Ramos (cell line): ENCODE data around the gene LRIG3.
"Not testable (repeated sequence)": the region's sequence is repeated elsewhere in the genome, so short reads cannot be mapped to it uniquely, and the experiment has no call there.

Experiments used
- in situ Hi-C: fragments of 300-500 bp; cut with MboI; formaldehyde crosslinking; loops from one replicate; pipeline ENCODE4 v1.14.3; 2022; ENCODE audit warnings: low sequenced_read_pairs; ENCODE audit not compliant: unreplicated experiment

LRIG3 gene

DNA sequence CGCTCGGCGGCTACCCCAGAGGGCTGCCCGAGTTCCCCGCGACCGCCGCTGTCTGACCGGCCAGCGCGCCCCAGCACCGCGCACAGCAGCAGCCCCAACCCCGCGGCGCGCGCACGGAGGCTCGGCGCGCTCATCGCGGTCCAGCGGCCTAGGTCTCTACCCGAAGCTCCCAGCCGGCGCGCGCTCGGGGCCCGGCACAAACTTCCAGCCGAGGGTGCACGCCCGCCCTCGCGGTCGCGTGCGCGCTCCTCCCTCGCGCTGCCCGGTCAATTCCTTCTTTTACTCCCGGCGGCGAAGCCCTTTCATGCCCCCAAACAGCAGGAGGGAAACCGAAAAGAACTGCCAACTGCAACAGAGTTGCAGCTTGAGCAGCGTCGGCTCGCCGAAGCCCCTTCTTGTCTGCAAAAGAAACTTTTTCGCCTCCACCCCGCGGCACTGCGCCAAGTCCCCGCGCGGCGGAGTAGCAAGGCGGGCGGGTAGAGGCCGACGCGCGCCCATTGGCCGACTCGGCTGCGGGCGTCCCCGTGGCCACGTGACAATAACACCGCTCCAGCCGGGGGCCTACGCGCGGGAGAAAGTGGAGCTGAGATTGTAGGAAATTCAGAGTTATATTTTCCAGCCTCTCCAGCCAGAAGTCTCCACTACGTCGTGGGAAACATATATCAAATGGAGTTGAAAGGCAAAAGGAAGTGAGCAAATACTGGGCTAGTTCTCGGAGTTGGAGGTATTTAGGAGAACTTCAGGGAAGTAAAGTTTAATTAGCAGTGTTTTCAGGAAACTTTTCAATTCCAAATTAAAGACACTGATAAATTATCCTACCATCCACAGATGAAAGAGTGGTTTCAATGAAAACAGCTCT is at the start of gene LRIG3:
LRIG3 (minus strand) TSS at position 403 of the 859 bp plus-strand sequence; CDS start at position 134, 269 bp downstream.
- in situ Hi-C loops: no loop called here

DNA sequence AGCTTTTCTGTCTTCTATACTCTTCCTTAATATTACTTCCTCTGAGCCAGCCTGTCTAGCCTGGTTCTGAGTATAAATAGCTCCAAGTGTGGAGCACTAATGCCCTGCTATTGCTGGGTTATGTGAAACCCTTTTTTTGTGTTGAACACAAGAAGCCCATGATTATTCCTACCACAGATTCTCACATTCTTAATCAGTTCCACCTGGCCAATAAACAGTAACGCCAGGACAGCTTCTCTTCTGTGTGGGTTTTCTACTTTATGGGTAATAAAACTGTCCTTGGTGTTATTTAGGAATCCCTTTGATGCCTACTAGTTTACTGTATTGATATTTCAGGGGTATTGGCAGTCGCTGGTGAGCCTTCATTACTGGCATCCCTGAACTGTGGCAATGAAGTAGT is 48.9 kb upstream of the LRIG3 start:
- in situ Hi-C loops: no loop called here

GRCh38 chr12:58967561-58967960 is 47.3 kb upstream of the LRIG3 start:
- in situ Hi-C loops: no loop called here

- in situ Hi-C loops: no loop called here
Observed at GRCh38 chr12:58966939-58967338, 46.6 kb upstream of the LRIG3 start.

- in situ Hi-C loops: no loop called here
Observed at GRCh38 chr12:58965568-58965967, 45.3 kb upstream of the LRIG3 start.

DNA sequence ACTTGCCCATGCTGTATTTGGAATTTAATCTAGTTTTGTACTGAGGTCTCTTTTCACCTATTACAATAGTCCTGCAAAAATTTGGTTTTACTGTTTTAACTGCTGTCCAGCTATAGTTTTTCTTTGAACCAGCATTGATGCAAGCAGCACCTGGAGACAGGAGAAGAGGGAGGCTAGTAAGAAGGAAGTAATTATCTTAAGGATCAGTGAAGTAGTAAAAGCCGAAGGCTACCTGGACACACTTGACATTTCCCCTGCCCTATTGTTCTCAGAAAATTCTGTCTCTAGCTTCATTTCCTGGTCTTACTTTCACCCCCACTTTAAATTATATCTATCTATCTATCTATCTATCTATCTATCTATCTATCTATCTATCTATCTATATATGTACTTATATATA is 43.5 kb upstream of the LRIG3 start:
- in situ Hi-C loops: no loop called here

DNA sequence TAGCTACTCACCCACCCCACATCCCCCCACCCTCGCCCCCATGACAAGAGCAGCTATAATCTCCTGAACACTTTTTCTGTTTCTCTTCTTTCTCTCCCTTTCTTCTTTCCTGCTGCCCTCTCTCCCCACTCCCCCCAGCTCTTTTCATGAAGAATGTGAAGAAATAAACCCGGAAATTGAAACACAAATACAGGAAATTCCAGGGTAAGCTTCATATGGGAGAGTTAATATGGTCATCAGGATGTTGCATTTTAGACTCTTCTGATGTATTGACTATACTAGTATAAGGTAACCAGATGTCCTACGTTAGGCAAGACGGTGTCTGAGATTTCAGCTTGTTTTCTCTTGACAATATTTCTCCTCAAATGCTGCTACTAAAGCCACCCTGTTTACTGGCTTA is 41.6 kb upstream of the LRIG3 start:
- in situ Hi-C loops: no loop called here

DNA sequence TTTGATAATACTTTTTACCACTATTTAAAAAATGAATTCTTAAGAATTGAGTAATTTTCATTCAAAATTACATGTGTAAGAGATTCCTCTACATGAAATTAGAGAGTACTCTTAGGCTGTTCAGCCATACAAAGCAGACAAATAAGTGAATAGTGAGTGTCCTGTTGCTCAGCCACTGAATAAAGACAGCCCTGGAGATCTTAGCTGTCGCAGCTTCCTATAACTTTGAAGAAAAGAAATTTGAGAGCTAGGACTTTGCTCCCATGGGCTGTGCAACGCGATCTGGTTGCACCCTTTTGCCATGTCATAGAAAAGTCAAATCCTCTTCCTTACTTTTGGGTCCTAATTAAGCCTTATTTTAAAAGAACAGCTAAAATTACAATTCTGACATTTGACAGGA is 40.9 kb upstream of the LRIG3 start:
- in situ Hi-C loops: no loop called here

GRCh38 chr12:58959639-58960300 is 39.5 kb upstream of the LRIG3 start:
- in situ Hi-C loops: no loop called here

DNA sequence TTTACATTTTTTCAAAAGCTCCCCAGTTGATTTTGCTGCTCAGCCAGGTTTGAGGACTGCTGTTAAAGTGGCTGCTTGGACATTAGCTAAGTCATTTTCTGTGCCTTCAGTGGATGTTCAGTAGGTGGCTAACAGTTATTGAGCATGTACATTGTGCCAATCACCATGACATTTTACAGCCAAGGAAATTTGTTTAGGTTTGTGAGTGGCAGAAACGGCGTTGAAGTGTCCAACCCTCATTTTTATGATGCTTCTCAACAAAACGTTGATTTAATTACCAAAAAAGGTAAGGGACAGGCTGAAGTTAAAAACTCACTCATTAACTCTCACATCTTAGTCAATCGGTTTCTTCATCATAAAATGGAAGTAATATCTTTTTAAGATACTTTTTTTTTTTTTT is 37.0 kb upstream of the LRIG3 start:
- in situ Hi-C loops: no loop called here

GRCh38 chr12:58955849-58956248 is 35.5 kb upstream of the LRIG3 start:
- in situ Hi-C loops: no loop called here

DNA sequence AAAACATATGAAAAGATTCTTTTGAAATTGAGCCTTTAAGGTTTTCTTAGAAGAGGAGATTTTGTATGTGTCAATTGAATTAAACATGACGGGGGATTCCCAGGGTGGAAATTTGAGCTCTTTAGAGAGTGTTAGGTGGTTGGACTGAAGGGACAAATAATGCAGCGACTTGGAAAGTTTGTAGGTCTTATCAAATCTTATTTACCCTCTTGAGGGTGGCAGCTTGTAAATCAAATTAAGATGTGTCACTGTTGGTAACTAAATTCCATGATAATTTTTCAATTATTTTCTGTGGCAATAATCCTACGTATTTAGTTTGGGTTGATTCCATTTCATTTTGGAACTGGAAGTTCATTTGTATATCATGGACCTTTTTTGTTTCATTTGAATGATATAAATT is 33.7 kb upstream of the LRIG3 start:
- in situ Hi-C loops: no loop called here

- in situ Hi-C loops: no loop called here
Observed at GRCh38 chr12:58950739-58951100, 30.4 kb upstream of the LRIG3 start.

DNA sequence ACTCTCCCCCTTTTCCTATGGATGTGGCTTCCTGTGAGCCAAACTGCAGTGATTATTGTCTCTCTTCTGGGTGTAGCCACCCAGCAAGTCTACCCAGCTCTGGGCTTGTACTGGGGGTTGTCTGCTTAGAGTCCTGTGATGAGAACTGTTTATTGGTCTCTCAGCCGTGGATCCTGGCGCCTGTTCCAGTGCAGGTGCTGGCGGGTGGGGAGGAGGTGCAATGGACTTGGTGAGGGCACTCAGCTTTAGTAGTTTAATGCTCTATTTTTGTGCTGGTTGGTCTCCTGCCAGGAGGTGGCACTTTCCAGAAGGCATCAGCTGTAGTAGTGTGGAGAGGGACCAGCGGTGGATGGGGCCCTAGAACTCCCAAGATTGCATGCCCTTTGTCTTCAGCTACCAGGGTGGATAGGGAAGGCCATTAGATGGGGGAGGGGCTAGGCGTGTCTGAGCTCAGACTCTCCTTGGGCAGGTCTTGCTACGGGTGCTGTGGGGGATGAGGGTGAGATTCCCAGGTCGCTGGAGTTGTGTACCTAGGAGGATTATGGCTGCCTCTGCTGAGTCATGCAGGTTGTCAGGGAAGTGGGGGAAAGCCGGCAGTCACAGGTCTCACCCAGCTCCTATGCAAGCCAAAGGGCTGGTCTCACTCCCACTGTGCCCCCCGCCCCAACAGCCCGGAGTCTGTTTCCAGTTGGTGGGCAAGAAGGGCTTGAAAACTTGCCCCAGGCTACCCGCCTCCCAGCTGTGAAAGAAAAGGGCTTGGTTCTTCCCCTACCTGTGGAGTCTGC is 29.8 kb upstream of the LRIG3 start:
- in situ Hi-C loops: not testable (repeated sequence)

- in situ Hi-C loops: no loop called here
Observed at GRCh38 chr12:58943079-58943478, 22.8 kb upstream of the LRIG3 start.

GRCh38 chr12:58942345-58942744 is 22.0 kb upstream of the LRIG3 start:
- in situ Hi-C loops: no loop called here

DNA sequence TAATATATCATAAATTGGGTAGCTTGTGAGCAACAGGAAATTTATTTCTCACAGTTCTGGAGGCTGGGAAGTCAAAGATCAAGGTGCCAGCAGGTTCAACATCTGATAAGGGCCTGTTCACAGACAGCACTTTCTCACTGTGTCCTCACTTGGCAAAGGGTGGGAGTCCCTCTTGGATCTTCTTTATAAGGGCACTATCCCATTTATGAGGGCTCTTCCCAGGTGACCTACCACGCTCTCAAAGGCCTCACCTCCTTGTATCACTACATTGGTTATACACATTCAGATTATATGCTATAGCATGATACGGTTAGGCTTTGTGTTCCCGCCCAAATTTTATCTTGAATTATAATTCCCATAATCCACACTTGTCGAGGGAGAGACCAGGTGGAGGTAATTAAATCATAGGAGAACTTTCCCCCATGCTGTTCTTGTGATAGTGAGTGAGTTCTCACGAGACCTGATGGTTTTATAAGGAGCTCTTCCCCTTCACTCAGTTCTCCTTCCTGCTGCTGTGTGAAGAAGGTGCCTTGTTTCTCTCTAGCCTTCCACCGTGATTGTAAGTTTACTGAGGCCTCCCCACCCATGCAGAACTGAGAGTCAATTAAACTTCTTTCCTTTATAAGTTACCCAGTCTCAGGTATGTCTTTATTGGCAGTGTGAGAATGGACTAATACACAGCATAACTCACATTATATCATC is 19.2 kb upstream of the LRIG3 start:
- in situ Hi-C loops: no loop called here

- in situ Hi-C loops: no loop called here
Observed at GRCh38 chr12:58938440-58938839, 18.1 kb upstream of the LRIG3 start.

DNA sequence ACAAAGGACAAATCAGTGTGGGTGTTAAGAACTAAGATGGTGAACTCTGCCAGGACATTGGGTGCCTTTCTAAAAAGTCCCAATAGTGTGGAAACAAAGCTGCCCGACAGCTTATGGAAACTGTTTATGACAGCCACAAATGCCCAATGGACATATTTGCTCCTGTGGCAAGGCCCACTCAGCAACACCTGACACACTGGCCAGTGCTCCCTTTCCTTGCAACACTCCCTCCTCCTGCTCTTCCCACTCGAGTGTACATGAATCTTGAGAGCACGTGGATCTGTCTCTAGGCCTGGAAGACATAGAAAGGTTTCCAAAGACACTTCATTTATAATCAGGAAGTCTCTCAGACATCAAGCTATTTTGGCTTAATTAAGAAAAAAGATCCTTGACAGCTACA is 14.2 kb upstream of the LRIG3 start:
- in situ Hi-C loops: no loop called here
